HPDE6-E6E7 (cell line): ENCODE results near the gene WHAMM.
"Not testable (repeated sequence)": the region's sequence is repeated elsewhere in the genome, so short reads cannot be mapped to it uniquely, and the experiment has no call there.

ENCODE experiments used
- DNase-seq: peaks from one replicate; pipeline ENCODE4 v3.0.0; 2011; ENCODE audit warnings: missing footprints; ENCODE audit errors: extremely low spot score

WHAMM gene

GRCh38 chr15:82838096-82838735 lies 28.8 kb downstream of the WHAMM start:
- DNase-seq: no peak

- DNase-seq: no peak
These were observed 29.7 kb downstream of the WHAMM start for GRCh38 chr15:82839136-82839535.

DNA sequence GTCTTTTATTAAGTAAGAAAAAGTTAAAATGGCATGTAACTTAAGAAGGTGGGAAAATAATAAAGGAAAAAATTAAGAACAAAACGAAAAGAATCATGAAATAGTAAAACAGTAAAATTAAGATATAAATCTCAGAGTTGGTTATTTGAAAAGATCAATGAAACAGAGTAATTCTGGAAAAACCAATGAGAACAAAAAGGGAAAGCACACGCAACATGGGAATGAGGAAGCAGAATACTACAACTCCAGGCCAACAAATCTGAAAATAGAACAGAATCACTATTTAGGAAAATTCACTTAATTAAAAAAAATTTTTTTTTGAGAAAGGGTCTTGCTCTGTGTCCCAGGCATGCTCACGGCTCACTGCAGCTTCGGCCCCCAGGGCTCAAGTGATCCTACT lies 30.7 kb downstream of the WHAMM start:
- no peak for DNase-seq

GRCh38 chr15:82843566-82843965 lies 34.1 kb downstream of the WHAMM start:
- no peak for DNase-seq

- no peak for DNase-seq
These were observed 36.3 kb downstream of the WHAMM start for GRCh38 chr15:82845686-82846085.

DNA sequence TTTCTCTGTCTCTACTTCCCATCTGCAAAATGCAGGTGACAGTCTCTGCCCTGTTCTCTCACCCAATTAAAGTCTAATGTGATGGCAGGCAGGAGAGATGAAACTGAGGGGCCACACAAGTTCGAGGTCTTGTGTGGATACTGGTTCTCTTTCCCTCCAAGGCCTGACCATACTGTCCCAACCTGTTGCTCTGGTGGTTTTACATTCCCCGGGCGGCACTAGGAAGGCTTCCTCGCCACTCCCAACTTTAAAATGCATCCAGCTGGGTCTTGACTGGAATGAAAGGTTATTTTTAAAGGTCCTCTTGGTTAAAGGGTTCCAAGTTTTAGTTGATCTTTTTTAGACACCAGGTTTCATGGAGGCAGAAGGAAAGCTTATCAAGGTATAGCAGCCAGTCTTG lies 37.2 kb downstream of the WHAMM start:
- DNase-seq: no peak

DNA sequence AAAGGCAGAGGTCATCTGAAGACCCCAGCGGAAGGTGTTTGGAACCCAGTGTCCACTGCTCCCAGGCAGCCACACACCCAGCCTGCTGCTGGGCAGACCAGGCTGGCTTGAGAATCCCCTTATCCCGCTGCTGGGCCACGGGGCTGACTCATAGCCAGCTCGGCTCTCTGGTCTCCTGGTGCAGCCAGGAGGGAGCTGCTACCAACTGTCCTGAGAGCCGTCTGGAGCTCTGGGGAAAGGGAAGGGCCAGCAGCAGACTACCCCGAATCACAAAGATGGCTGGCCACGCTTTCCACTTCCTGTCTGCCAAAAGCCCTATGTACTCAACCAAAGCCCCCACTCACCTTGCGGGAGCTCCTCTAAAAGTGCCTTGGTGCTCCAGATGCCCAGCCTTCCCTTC lies 38.3 kb downstream of the WHAMM start:
- DNase-seq: no peak

DNA sequence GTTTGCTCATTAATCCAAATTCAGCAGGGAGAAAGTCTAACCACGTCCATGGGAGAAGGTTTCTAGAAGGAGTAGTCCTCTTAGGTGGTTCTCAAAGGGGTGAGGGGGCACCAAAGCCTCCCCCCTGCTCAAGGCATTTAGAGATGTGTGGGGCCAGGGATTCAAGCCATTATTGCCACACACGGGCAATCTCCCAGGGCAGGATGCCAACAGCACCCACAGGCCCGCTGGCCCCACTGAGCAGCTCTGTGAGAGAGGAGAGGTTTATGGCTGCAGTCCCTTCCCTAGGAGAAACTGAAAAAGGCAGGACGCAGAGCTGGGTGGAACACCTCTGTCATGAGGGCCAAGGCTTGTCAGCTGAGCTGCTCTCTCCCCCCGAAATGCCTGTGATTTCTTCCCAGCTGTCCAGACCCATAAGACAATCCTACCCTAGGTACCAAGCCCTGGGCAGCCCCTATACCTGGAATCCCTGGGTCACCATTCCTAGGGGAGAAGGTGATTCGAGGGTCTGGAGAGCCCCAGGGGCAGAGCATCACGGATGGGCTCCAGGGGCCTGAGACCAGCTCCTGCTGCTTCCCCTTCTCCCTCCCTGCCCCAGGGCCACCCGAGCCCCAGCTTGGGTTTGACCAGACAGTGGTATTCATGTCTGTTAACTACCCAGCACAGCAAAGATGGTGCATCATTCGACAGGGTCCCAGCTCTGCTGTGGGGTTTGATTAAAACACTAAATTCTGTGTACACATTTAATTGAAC lies 39.0 kb downstream of the WHAMM start:
- DNase-seq: no peak

DNA sequence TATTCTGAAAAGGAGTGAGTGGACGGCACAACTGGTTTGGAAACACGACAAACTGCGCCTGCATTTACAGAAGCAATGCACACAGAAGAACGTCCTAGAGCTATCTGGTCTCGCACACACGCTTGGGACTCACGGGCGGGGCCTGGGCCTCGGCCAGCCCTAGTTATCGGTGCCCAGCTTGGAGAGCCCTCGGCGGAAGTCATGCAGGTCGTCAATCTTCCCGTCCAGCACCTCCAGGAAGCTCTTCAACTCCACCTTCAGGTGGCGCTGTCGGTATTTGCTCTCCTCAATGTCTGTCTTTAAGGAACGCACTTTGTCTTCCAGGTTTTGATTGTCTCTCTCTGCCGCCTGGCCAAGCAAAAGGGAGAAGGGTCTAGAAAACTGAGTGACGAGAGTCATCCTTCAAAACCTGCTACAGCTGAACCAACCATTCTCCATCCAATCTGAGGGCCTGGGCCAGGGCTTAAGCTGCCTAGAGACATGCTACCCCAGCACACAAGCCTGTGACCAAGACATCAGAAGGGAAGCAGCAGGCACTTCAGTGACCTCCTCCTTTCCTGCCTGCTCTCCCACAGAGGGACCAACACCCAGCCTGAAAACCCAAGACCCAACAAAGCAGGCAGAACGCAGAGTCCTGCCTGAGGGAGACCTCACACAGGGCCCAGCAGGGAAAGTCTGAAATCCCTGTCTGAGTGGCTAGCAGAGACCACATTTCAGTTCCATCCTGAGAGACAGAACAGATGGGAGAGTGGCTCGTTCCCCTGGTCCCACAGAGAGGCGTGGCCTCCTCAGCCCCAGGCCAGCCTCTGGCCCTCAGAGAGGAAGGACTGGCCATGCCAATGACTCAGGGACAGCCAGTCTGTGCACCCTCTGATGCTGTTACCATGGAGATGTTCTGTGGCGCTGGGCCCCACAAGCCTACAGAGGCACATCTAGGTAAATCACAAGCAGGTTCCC lies 40.4 kb downstream of the WHAMM start:
- peak; percentile 54 for DNase-seq

- DNase-seq: no peak
These were observed 41.3 kb downstream of the WHAMM start for GRCh38 chr15:82850731-82851130.

- DNase-seq: no peak
These were observed 42.0 kb downstream of the WHAMM start for GRCh38 chr15:82851306-82851850.

GRCh38 chr15:82851981-82852511 lies 42.6 kb downstream of the WHAMM start:
- no peak for DNase-seq

- DNase-seq: no peak
These were observed 43.6 kb downstream of the WHAMM start for GRCh38 chr15:82852941-82853561.

DNA sequence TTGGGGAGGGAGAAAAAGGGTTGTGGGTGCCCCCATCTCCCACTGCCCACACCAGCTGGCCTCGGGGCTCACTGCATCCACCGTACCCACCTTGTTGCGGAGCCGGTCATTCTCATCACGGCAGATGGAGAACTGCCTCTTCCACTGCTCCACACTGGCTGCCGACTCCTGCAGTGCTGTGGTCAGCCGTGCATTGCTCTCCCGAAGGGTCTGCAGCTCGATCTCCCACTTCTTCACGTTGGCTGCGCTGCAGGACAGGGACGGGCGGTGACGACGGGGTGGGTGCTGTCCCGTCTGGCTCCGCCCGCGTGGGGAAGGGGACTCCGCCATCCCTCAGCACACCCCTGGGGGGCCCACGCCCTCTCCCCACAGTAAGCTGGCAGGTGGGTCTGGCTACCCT lies 45.1 kb downstream of the WHAMM start:
- DNase-seq: no peak

DNA sequence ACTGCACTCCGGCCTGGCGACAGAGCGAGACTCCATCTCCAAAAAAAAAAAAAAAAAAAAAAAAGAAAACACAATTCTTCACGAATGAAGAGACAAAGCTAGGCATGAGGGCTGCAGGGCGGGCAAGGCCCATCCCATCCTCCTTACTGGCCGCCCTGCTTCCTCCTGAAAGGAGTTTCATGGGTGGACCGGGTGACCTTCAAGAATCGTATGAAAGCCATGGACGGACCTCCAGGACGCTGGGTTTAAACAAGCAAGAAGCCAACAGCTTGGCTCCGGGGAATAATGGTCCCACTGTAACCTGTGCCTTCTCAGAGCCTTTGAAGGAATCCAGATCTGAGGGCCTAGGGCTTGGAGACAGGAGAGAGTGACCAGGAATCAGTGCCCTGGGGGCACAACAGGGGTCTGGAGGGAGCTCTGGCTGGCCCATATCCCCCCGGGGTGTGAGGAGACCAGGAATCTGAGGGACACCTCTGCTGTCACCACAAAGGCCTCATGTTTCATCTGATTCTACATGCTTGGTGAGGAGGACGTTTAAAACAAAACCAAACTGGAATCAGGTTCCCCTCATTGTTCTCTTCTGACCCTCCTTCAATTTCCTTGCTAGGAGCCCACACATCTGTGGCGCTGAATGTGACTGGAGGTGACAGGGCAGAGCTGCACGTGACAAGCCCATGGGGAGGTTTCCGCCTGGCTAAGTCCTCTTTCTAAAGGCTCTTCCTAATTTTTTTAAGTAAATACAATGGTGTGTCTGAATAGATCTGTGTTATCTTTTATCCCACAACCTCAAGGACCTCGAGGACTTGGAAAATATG lies 46.1 kb downstream of the WHAMM start:
- DNase-seq: no peak

GRCh38 chr15:82856397-82857170 lies 47.2 kb downstream of the WHAMM start:
- no peak for DNase-seq

GRCh38 chr15:82858932-82859331 lies 49.5 kb downstream of the WHAMM start:
- no peak for DNase-seq

- no peak for DNase-seq
These were observed 53.5 kb downstream of the WHAMM start for GRCh38 chr15:82862886-82863285.

GRCh38 chr15:82864967-82865366 lies 55.5 kb downstream of the WHAMM start:
- no peak for DNase-seq

GRCh38 chr15:82865581-82865980 lies 56.2 kb downstream of the WHAMM start:
- not testable (repeated sequence) for DNase-seq
